HG03139 (cell line): ENCODE measurements around the gene PARD3B.
A peak's percentile ranks its signal among the peaks of the same experiment; 100 is the strongest.

Experiments
- ATAC-seq: cut with Tn5 transposase; IDR thresholded peaks from one replicate; pipeline ENCODE4 v1.9.1; 2021; ENCODE audit not compliant: unreplicated experiment

Gene PARD3B

DNA sequence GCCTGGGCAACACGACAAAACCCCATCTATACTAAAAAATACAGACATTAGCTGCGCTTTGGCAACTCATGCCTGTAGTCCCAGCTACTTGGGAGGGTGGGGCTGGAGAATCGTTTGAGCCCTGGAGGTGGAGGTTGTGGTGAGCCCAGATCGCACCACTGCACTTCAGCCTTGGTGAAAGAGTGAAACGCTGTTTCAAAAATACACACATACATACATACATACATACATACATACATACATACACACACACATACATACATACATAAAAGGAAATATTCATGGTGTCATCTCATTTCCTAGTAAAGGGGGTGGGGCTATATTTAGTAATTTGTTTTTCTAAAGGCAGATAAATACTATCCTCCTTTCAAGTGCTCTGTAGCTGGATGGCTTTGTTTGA is 205.1 kb downstream of the PARD3B start:
- ATAC-seq, result no peak

GRCh38 chr2:204751472-204751871 is 206.2 kb downstream of the PARD3B start:
- ATAC-seq, result no peak

DNA sequence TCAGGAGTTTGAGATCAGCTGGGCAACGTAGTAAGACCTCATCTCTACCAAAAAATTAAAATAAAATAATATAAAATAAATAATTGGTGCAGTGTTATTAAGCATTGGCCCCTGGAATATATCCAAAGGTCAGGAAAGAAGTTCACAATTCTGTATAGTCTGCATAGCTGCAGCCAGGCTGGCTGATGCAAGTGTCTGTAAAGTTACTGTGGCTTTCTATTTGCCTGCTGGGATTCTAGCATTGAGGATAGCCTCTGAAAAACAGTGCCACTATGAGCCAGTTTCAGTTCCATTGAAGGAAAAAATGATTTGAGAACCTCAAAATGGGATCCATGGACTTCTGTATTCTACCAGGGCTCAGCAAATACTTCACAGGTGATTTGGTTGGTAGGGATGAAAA is 208.6 kb downstream of the PARD3B start:
- no peak for ATAC-seq

- no peak for ATAC-seq
Observed at GRCh38 chr2:204754898-204755297, 209.6 kb downstream of the PARD3B start.

DNA sequence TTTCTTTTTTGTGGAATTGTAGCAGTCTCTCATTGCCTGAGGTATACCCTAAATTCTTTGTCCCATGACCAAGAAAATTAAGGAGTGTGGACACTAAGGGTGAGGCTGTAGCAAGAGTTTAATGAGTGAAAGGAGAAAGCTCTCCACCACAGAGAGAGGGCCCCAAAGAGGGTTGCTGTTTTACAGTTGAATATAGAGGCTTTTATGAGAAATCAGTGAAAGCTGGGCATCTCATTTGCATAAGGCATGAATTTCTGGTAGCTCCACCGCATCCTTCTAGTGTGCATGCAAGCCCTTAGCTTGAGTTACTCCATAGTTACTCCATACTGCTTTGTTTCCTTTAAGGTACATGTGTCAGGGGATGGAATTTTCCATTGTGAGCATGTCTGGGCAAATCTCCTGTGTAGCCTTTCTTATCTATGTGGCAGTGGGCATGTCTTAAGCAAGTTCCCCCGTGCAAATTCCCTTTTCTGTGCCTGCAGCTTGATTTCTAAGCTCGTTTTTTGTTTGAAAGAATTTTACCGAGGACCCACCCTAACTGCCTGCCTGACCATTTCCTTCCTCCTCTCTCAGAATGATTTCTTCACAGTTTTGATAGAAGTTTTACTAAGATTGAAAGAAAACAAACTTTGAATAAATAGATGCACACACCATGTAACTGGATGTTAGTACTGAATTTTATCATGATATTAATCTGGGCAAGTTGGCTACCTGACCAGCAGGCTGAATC is 218.9 kb downstream of the PARD3B start:
- no peak for ATAC-seq

DNA sequence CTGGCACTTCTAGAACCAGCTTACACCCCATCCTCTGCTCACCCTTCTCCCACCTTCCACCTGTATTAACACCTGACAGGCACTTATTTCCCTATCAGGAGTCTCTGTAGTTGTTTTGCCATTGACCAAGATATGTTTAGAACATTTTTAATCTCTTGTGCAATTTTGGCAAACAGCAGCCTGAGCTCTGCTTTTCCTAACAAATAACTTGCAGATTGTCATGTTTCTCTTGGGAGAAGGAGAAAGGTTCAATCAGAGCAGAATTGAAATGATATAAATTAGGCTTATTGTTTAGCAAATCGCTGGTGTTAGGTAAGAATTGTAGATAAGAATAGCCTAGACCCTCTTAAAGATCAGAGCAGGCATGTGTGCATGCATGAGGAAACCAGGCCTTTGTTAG is 225.5 kb downstream of the PARD3B start:
- ATAC-seq, result no peak

GRCh38 chr2:204771721-204772120 is 226.4 kb downstream of the PARD3B start:
- no peak for ATAC-seq

GRCh38 chr2:204772546-204772945 is 227.3 kb downstream of the PARD3B start:
- ATAC-seq, result no peak

DNA sequence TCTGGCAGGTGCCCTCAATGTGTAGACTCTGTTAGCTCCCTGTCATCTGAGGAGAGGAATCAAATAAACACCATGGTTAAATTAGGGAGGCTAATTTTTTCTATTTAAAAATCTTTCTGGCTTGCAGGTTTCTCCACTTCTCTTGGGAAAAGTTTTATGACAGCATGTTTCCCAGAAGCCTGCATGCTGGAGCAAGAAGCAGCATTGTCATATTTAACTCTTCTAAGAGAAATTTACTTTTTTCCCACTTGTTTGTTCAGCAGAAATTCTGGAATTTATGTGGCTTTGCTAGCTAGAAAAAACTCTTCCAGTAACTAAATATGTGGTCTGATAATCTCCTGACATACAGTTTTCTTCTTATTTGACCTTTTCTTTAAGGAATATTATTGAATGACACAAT is 230.5 kb downstream of the PARD3B start:
- ATAC-seq, result no peak

DNA sequence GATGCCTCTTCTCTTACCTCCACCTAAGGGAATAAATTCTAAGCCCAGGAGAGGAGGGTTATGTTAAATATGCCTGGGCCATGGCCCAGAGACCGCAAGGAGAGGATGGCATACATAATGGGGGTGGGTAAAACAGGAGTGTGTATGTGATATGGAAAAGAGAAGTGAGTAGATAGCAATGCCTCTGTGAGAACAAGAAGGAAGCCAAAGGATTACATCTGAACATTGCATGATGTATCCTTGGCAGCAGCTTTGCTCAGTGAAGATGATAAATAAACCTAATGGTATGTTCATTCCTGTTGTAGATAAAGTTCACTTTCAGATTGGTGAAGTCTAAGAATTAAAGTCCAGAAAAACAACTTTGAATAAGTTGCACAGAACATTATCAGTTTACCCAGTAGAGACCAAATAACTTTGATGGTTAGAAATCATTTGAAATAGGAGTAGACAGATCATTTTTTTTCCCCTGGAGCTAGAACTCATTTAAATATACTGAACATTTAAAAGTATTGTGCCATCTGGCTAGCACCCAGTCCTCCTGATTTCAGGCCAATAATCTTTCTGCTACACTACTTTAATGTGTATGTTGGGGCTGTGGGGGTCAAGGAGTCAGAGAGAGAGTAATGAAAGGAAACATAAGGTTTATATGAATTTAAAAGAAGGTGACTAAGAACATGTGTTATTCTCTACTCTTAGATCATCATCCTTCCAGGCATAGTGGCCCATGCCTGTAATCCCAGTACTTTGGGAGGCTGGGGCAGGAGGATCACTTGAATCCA is 231.7 kb downstream of the PARD3B start:
- no peak for ATAC-seq

- no peak for ATAC-seq
Observed at GRCh38 chr2:204779771-204780170, 234.5 kb downstream of the PARD3B start.

DNA sequence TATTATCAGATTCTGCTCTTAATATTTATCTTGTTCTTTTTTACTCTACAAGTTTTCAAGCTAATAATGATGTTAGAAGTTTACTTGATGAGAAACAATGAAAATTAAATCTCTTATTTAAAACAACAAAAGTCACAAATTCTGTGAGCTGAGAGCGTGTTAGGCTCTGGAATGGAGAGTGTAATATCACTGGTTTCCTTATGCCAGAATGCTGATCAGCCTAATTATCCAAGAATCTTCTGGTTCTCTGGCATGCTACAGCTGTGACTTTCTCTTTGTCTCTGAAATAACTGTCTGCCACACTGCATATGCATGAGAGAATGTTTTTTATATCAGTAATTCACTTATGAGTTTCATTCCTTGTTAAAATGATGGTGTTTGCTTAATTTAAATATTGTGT is 236.7 kb downstream of the PARD3B start:
- ATAC-seq, result no peak

DNA sequence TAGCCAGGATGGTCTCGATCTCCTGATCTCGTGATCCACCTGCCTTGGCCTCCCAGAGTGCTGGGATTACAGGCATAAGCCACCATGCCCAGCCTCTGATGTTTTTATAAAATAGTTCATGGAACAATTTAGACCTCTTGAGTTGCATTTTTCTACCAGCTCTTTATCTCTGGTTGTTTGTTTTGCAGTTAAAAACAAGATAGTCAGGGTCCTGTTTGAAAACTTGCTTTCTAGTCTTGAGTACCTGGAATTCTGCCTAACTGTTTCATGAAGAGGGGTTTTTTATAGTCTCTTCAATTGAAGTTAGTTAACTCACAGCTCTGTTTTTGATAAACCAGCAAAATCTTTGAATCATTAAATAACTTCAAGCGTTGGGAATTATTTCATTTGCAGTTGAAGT is 244.8 kb downstream of the PARD3B start:
- ATAC-seq, result no peak

- ATAC-seq, result no peak
Observed at GRCh38 chr2:204791230-204791629, 246.0 kb downstream of the PARD3B start.

- ATAC-seq, result no peak
Observed at GRCh38 chr2:204794624-204795023, 249.3 kb downstream of the PARD3B start.

DNA sequence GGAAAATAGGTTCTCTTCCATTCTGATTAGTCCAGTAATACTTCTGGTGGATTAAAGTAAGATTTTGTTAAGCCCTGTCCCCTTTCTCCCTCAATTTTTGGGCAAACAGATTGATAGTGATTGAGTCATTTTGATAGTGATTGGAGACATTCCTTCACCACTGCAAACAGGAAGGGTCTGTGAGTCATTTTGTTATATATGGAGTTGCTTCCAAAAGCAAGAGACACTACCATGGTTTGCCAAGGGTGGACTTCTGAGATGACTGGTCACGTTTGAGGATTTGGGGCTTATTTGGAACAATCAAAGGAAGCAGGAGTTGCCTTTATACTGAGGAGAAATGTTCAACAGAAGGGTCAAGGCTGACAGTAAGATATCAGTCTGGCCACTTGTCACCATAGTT is 249.9 kb downstream of the PARD3B start:
- no peak for ATAC-seq

- peak; percentile 80 for ATAC-seq
Observed at GRCh38 chr2:204796581-204796980, 251.3 kb downstream of the PARD3B start.

DNA sequence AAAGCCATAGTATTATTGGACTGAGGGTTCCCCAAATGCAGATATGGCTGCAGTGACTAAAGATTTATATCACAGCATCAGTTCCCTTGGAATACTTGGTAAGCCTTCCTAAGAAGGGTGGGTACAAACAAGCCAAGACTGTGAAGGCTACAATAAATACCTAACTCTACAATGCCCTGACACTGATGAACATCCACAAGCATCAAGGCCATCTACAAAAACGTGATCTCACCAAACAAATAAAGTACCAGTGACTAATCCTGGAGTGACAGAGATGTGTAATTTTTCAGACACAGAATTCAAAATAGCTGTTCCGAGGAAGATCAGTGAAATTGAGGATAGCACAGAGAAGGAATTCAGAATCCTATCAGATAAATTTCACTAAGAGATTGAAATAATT is 254.5 kb downstream of the PARD3B start:
- ATAC-seq, result no peak

DNA sequence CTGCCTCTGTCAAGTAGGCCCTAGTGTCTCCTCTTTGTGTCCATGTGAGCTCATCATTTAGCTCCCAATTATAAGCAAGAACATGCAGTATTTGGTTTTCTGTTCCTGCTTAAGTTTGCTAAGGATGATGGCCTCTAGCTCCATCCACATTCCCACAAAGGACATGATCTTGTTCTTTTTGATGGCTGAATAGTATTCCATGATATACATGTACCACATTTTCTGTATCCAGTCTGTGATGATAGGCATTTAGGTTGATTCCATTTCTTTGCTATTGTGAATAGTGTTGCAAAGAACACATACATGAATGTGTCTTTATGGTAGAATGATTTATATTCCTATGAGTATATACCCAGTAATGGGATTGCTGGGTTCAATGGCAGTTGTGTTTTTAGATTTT is 263.2 kb downstream of the PARD3B start:
- no peak for ATAC-seq

GRCh38 chr2:204824751-204825453 is 279.6 kb downstream of the PARD3B start:
- ATAC-seq, result no peak

DNA sequence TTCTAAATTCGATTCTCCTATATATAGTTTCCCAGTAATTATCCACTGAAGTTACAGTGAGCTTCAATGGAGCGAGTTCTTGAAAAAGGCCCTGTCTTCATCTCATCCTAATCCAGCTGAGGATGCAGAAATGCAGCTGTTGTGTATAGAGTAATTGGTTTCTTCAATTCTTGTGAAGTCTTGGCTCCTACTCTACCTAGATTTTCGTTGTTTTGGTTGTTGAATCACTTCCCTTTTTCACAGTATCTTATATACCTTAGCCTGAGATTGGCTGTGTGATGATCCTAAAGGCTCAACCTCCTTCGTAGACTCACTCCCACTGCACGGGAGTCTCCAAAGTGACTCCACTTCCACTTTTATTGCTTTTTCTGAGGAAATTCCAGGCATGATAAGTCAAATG is 280.4 kb downstream of the PARD3B start:
- ATAC-seq, result no peak
